Fibroblast of villous mesenchyme (primary cell): ENCODE results near the gene PDCD6IP. TPM values are rescaled to one million over a fixed set of nuclear protein-coding genes. Genes with fewer than 3 reads are reported as not detected.

ENCODE experiments used
- DNase-seq: peaks from one replicate; pipeline ENCODE4 v3.0.0-alpha.2; 2010; ENCODE audit warnings: low read depth
- H3K4me3 ChIP-seq: 2 replicates; pipeline ENCODE4 v1.5.1; 2011; ENCODE audit warnings: low read depth, mild to moderate bottlenecking, low read length
- total RNA-seq: library from RNA; depleted of rRNA; stranded (reverse); fragments of >200 nt; gene quantifications from 2 replicates; pipeline ENCODE4 v1.2.3, GENCODE V29; 2012
- TF ChIP-seq, protein P1 (sequence below): IDR thresholded peaks from 2 replicates; pipeline ENCODE4 v1.5.1; 2012; ENCODE audit warnings: low read depth, mild to moderate bottlenecking, low read length; ENCODE audit not compliant: insufficient read depth

PDCD6IP gene
- total RNA-seq, 1 donor: 182 TPM

DNA sequence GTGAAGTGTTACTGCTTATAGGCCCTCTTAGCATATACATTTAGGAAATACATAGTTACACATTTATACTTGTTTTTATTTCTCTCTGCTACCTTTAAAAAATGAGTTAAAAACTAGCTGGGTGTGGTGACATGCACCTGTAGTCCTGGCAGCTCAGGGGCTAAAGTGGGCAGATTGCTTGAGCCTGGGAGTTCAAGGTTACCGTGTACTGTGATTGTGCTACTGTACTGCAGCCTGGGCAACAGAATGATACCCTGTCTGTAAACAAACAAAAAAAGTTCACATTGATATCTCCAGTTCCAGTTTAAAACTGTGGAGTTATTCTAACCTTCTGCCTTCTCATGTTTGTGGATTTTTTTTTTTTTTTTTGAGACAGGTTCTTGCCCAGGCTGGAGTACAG is 12.1 kb downstream of the PDCD6IP start:
- TF ChIP-seq, protein P1, sequence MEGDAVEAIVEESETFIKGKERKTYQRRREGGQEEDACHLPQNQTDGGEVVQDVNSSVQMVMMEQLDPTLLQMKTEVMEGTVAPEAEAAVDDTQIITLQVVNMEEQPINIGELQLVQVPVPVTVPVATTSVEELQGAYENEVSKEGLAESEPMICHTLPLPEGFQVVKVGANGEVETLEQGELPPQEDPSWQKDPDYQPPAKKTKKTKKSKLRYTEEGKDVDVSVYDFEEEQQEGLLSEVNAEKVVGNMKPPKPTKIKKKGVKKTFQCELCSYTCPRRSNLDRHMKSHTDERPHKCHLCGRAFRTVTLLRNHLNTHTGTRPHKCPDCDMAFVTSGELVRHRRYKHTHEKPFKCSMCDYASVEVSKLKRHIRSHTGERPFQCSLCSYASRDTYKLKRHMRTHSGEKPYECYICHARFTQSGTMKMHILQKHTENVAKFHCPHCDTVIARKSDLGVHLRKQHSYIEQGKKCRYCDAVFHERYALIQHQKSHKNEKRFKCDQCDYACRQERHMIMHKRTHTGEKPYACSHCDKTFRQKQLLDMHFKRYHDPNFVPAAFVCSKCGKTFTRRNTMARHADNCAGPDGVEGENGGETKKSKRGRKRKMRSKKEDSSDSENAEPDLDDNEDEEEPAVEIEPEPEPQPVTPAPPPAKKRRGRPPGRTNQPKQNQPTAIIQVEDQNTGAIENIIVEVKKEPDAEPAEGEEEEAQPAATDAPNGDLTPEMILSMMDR: no peak

DNA sequence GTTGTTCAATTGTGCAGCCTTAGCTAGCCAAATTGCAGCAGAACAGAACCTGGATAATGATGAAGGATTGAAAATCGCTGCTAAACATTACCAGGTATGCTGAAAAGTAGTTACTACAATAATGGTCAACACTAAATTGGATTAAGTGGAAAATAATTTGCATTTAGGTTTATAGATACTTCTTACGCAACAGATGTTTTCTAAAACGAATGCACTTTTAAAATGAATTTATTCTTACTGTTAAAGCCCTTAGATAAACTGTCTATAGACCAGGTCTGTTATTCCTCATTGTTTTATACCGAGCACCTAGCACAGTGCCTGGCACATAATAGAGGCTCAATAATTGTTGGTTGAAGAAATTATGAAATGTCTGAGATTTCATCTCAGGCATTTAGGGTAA is 23.6 kb downstream of the PDCD6IP start:
- no peak for DNase-seq
- no peak overlapping the region for H3K4me3 ChIP-seq
- TF ChIP-seq, protein P1: no peak

More for the DNA sequence above, 12.1 kb downstream of the PDCD6IP start:
- no peak overlapping the region for H3K4me3 ChIP-seq
- no peak for DNase-seq

DNA sequence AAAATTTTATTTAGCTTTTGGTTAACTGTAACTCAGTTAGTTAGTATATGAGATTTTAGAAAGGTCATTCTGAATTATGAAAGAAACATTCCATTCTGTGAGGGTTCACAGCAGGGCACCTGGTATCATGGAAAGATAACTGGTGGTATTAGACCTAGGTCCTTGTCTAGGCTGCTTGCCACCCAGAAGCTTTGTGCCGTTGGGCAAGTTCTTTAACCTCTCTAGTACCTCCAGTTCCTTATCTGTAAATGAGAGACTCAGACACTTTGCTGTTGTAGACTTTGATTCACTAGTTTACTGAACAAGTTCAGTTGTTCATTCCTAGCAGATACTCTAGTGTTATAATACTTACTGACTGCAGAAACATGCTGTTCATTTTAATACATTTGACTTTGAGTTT is 25.4 kb downstream of the PDCD6IP start:
- no peak for DNase-seq
- H3K4me3 ChIP-seq: no peak overlapping the region
- TF ChIP-seq, protein P1: no peak

DNA sequence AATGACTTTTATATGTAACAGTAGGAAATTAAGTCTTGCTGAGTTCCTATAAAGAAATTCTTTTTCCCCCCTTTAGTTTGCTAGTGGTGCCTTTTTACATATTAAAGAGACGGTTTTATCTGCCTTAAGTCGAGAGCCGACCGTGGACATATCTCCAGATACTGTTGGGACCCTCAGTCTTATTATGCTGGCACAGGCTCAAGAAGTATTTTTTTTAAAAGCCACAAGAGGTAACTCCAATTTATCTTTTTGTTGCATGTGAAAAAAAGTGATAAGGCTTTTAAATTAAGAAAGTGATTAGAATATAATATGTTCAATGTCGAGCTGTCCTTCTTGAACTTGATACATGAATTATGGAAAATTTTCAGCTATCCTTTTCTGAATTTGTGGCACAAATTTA is 26.7 kb downstream of the PDCD6IP start:
- TF ChIP-seq, protein P1: no peak
- H3K4me3 ChIP-seq: no peak overlapping the region
- no peak for DNase-seq

DNA sequence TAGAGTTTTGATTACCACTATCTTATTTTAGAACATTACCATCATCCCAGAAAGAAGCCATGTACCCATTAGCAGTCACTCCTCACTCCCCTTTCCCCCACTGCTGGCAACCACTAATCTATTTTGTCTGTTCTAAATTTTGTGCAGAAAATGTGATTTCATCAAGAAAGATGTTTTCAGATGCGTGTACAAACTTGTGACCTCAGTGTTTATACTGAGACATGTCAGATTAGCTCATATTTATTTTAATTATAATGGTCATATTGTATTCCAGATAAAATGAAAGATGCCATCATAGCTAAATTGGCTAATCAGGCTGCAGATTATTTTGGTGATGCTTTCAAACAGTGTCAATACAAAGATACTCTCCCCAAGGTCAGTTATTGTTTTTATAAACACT is 27.8 kb downstream of the PDCD6IP start:
- DNase-seq: no peak
- H3K4me3 ChIP-seq: no peak overlapping the region
- TF ChIP-seq, protein P1: no peak

DNA sequence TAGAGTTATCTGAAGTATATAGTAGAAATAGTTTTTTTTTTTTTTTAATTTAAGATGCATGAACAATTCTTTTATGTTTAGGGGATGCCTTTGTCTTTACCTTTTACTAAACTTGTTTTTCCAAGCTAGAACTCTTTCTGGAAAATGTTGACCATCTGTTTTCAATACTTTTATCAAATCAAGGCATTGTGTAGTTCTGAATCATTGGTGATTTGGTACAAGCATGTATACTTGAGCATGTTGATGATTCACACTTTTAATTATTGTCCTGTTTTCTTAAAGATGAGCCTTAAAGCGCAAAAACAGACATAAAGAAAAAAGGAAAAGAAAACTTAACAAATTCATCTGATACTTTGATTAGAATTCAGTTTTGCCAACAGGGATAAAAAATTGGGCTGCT is 28.3 kb downstream of the PDCD6IP start:
- TF ChIP-seq, protein P1: no peak
- peak; percentile 54 for DNase-seq
- no peak overlapping the region for H3K4me3 ChIP-seq

DNA sequence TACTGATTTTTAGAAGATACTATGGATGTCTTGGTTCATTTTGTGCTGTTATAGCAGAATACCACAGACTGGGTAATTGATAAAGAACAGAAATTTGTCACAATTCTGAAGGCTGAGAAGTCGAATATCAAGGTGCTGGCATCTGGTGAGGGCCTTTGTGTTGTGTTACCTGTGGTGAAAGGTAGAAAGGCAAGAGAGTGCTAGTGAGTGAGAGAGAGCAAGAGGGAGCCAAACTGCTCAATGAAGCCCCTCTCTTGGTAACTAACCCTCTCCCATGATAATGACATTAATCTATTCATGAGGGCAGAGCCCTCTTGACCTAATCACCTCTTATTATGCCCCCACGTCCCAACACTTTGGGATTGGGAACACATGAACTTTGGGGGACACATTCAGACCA is 31.3 kb downstream of the PDCD6IP start:
- DNase-seq: no peak
- no peak overlapping the region for H3K4me3 ChIP-seq
- TF ChIP-seq, protein P1: no peak
